Transverse colon (tissue), 4 donors: ENCODE measurements around the gene MTARC2. TPM values are rescaled to one million over a fixed set of nuclear protein-coding genes. Genes with fewer than 3 reads are reported as not detected.

Experiments
- DNase-seq: peaks from one replicate; pipeline ENCODE4 v3.0.0-alpha.2; 2019
- H3K27ac ChIP-seq, 4 donors: fragments of 200-600 bp; sonication (generic); 2 replicates each; pipeline ENCODE4 v1.5.1; 2016 to 2018; ENCODE audit warnings: inconsistent platforms in 4 of 4
- H3K27me3 ChIP-seq: fragments of 200-600 bp; sonication (generic); 2 replicates; pipeline ENCODE4 v1.5.1; 2017; ENCODE audit warnings: inconsistent platforms
- H3K36me3 ChIP-seq, 4 donors: fragments of 200-600 bp; sonication (generic); 2 replicates each; pipeline ENCODE4 v1.5.1; 2017 to 2019; ENCODE audit warnings: inconsistent platforms in 4 of 4
- H3K4me1 ChIP-seq, 4 donors: fragments of 200-600 bp; sonication (generic); 2 replicates each; pipeline ENCODE4 v1.5.1; 2017 to 2020; ENCODE audit warnings: inconsistent platforms in 4 of 4
- H3K4me3 ChIP-seq, 4 donors: fragments of 200-600 bp; sonication (generic); 1 replicate in 1 of 4; 2 replicates in 3 of 4; pipeline versions ENCODE4 v1.5.1 to v1.6.1; 2017 to 2019; ENCODE audit warnings: inconsistent platforms in 4 of 4
- H3K9me3 ChIP-seq, 2 donors: fragments of 200-600 bp; sonication (generic); 2 replicates each; pipeline ENCODE4 v1.5.1; 2017 to 2019; ENCODE audit warnings: inconsistent platforms in 2 of 2
- EP300 ChIP-seq: sonication (generic); formaldehyde crosslinking; IDR thresholded peaks from one replicate; pipeline ENCODE4 v1.6.1; 2017; ENCODE audit warnings: antibody characterized with exemption, low read depth
- POLR2A ChIP-seq: fragments of 450-650 bp; IDR thresholded peaks from one replicate; pipeline ENCODE4 v1.6.1; 2016; ENCODE audit warnings: antibody characterized with exemption, mild to moderate bottlenecking, moderate library complexity
- POLR2AphosphoS5 ChIP-seq, 3 donors: sonication (generic); formaldehyde crosslinking; IDR thresholded peaks; one replicate each; pipeline ENCODE4 v1.6.1; 2016; ENCODE audit warnings: antibody characterized with exemption in 3 of 3
- WGBS, 2 donors: methylation state at CpG; one replicate each; pipeline ENCODE4 v1.1.5; 2018; ENCODE audit warnings: low coverage in 1 of 2; 5-methylcytosine and 5-hydroxymethylcytosine counted together
- in situ Hi-C, 4 donors: fragments of 200-750 bp; cut with MboI; loops; one replicate each; pipeline versions ENCODE4 v1.15.0 to v1.15.1; 2017; ENCODE audit warnings: low sequenced_read_pairs in 3 of 4, low pct_ligation_motif_present in 1 of 4, low pct_unique_long_range_greater_than_20kb in 1 of 4
- intact Hi-C: fragments of 100-400 bp; cut with DNase I; formaldehyde crosslinking; loops from one replicate; pipeline ENCODE4 v1.15.1; 2023; ENCODE audit warnings: low total_unique reads
- total RNA-seq, 4 donors: library from RNA; depleted of rRNA; stranded (reverse); fragments of >200 nt; gene quantifications; one replicate each; pipeline ENCODE4 v1.1.0, GENCODE V29; 2016
- TF ChIP-seq, protein P1 (sequence below), 5 experiments: fragments of 200-600 bp in 3 of 5; fragments of 450-650 bp in 2 of 5; sonication (generic) in 3 of 5; IDR thresholded peaks; 1 replicate in 2 of 5; 2 replicates in 3 of 5; pipeline ENCODE4 v1.5.1; 2016 to 2017; ENCODE audit warnings: antibody characterized with exemption in 5 of 5, inconsistent platforms in 3 of 5, mild to moderate bottlenecking in 2 of 5, moderate library complexity in 1 of 5

MTARC2 gene
- total RNA-seq, 4 donors from 2014 or later: 28.4 to 199 (median 41.7) TPM

DNA sequence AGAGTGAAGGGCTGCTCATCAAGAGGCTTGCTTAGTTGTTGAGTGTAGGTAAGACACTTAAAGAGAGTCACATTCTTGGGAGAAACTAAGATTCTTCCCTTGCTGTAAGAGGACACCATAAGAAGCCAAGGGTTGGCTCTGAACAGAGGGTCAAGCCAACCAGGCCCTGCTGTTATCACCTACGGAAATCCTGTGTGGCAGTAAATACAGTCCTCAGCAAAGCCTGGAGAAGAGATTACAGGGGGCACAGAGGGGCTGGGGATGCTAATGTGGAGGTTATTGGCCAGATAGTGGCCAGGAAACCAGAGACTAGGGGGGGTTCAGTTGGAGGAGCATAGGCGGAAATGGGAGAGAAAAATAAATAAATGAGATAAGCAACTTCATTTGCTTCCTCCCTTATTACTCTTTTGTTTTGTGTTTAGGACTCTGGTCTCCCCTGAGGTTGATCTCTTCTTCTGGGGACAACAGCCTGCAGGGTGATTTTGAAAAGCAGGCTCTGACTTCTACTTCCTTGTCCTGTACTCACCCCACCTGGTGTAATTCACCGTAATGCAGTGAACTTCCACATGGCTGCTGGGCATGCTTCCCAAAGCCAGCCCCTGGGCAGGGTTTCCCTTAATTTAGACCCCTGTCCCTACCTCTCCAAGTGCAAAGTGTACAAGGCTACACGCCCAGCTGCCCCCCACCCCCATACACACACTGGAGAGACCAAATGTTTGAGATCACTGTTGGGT lies 79.5 kb downstream of the MTARC2 start:
- WGBS, 2 donors: 57 to 58% methylated on average over 3 to 4 of the region's 4 CpGs
- no peak overlapping the region for H3K4me3 ChIP-seq
- no peak overlapping the region for H3K27ac ChIP-seq
- DNase-seq: no peak
- in situ Hi-C loops: no loop called here
- H3K36me3 ChIP-seq: no peaks in the 10 kb centered on the region
- intact Hi-C loops: no loop called here
- H3K27me3 ChIP-seq: no peaks in the 10 kb centered on the region
- TF ChIP-seq, protein P1, sequence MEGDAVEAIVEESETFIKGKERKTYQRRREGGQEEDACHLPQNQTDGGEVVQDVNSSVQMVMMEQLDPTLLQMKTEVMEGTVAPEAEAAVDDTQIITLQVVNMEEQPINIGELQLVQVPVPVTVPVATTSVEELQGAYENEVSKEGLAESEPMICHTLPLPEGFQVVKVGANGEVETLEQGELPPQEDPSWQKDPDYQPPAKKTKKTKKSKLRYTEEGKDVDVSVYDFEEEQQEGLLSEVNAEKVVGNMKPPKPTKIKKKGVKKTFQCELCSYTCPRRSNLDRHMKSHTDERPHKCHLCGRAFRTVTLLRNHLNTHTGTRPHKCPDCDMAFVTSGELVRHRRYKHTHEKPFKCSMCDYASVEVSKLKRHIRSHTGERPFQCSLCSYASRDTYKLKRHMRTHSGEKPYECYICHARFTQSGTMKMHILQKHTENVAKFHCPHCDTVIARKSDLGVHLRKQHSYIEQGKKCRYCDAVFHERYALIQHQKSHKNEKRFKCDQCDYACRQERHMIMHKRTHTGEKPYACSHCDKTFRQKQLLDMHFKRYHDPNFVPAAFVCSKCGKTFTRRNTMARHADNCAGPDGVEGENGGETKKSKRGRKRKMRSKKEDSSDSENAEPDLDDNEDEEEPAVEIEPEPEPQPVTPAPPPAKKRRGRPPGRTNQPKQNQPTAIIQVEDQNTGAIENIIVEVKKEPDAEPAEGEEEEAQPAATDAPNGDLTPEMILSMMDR (IDR thresholded peaks at IDR 0.05): no peak
- no peak for TF ChIP-seq EP300
- no peak for TF ChIP-seq POLR2AphosphoS5 (IDR thresholded peaks at IDR 0.05)
- TF ChIP-seq POLR2A: no peak
- H3K4me1 ChIP-seq: peaks cover 0 to 25% (median 8%) of the 10 kb centered on the region in 4 donors
- H3K9me3 ChIP-seq: no peaks in the 10 kb centered on the region

DNA sequence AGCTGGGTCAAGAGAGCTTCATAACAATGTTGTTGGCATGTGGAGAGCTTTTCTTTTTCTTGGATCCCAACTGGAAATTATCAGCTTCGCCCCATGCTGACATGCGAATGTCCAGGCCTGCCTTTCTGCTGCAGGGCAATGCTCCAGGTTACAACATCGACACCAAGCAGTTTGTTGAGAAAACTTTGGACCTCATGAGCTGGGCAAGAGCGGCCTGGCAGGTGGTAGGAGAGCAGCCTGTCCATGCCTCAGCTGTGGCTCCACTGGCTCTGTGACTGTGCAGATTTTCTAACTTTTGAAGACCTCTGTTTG lies 80.0 kb downstream of the MTARC2 start:
- Histone ChIP-seq H3K27me3 (no peaks in the 10 kb centered on the region), H3K4me3 (no peak overlapping the region), H3K36me3 (no peaks in the 10 kb centered on the region), H3K4me1 (peaks cover 0 to 25% (median 8%) of the 10 kb centered on the region in 4 donors), H3K27ac (no peak overlapping the region), H3K9me3 (no peaks in the 10 kb centered on the region)
- 80% methylated on average over 4 of the region's 4 CpGs; no CpG with 5 or more reads in 1 of the 2 donors for WGBS, 2 donors
- in situ Hi-C loops: no loop called here
- DNase-seq: no peak
- TF ChIP-seq POLR2AphosphoS5 (IDR thresholded peaks at IDR 0.05) (no peak), POLR2A (no peak)
- TF ChIP-seq, protein P1 (IDR thresholded peaks at IDR 0.05): no peak
- intact Hi-C loops: no loop called here

DNA sequence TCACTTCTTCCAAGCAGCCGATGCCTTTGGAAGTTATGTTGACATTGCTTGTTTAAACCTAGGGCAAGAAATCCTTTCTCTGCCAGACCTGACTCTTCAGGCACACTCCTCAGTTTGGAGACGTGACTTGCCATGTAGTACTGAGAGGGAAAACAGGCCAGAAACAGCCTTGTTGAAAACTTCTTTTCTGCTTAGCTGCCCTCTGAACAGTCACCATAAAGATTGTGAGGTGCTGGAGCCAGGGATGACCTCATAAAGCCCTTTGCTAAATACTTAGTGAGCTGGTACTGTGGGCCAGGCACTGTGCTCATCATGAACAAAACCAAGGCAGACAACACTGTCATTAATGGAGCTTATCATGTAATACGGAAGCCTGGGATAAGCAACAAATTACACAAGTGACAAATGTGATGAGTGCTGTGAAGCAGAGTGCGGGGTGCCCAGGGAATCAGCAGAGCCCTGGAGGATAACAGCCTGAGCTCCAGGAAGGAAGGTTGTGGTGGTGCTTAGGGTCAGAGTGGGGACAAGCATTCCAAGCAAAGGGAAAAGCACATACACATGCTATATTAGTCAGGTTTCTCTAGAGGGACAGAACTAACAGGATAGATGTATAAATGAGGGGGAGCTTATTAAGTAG lies 80.9 kb downstream of the MTARC2 start:
- Histone ChIP-seq H3K27ac (no peak overlapping the region), H3K4me1 (peaks cover 0 to 21% (median 9%) of the 10 kb centered on the region in 4 donors)
- WGBS, 2 donors: 76 to 78% methylated on average over 3 to 4 of the region's 4 CpGs

DNA sequence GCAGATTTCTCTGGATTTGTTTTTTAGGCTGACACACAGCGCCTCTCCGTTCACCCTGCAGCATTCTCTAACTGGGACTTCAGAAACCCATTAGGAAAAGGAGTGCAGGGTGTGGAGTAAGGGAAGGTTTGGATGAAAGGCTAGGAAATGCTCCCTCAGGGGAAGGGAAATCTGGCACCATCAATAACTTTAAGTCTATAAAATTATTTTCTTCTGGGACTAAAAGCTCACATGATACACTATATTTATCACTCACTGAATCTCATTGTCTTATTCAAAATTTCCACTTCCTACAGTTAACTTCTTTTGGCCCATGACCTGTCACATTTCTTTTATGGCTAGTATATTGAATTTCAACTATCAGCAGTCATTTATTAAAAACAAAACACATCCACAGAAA lies 85.3 kb downstream of the MTARC2 start:
- H3K4me1 ChIP-seq: peaks cover 0 to 3% (median under 1%) of the 10 kb centered on the region in 4 donors
- intact Hi-C loops (no loop called here), in situ Hi-C loops (no loop called here)
- TF ChIP-seq EP300 (no peak), POLR2A (no peak), POLR2AphosphoS5 (IDR thresholded peaks at IDR 0.05) (no peak)
- TF ChIP-seq, protein P1 (IDR thresholded peaks at IDR 0.05): no peak
- 85% methylated on average over 2 of the region's 2 CpGs; no CpG with 5 or more reads in 1 of the 2 donors for WGBS, 2 donors
- no peaks in the 10 kb centered on the region for H3K27me3 ChIP-seq
- H3K27ac ChIP-seq: no peak overlapping the region
- no peaks in the 10 kb centered on the region for H3K36me3 ChIP-seq
- H3K9me3 ChIP-seq: no peaks in the 10 kb centered on the region
- no peak overlapping the region for H3K4me3 ChIP-seq
- DNase-seq: no peak

More for the DNA sequence above, 80.9 kb downstream of the MTARC2 start:
- no peaks in the 10 kb centered on the region for H3K36me3 ChIP-seq
- intact Hi-C loops: no loop called here
- in situ Hi-C loops: no loop called here
- no peak overlapping the region for H3K4me3 ChIP-seq
- TF ChIP-seq, protein P1 (IDR thresholded peaks at IDR 0.05): no peak
- TF ChIP-seq POLR2AphosphoS5 (IDR thresholded peaks at IDR 0.05) (no peak), POLR2A (no peak), EP300 (no peak)
- no peak for DNase-seq
- H3K27me3 ChIP-seq: no peaks in the 10 kb centered on the region
- no peaks in the 10 kb centered on the region for H3K9me3 ChIP-seq

Other genes starting within 250 kb of the MTARC2 start
- gene MARK1, start 220.2 kb upstream of the MTARC2 start, total RNA-seq: 1 to 10 TPM; 4.3 to 6.8 (median 5.4) TPM
- gene C1orf115, start 58.0 kb upstream of the MTARC2 start, total RNA-seq: 100 to 1,000 TPM in 2 of 4 donors, 10 to 100 TPM in 2; 43.2 to 153 (median 103) TPM
- gene MTARC1, start 38.6 kb downstream of the MTARC2 start, total RNA-seq: 10 to 100 TPM in 3 of 4 donors, 1 to 10 TPM in 1; 10.0 to 28.8 (median 16.6) TPM
- 10 to 100 TPM in 2 of 4 donors, 1 to 10 TPM in 2; 4.2 to 18.4 (median 9.3) TPM for gene HLX, start 131.1 kb downstream of the MTARC2 start, total RNA-seq